ENCODE data around the gene GCH1. TPM values are rescaled to one million over a fixed set of nuclear protein-coding genes. Genes with fewer than 3 reads are reported as not detected.

Gene GCH1
- polyA plus RNA-seq, 3 donors, result 55.3 to 68.6 (median 63.3) TPM

DNA sequence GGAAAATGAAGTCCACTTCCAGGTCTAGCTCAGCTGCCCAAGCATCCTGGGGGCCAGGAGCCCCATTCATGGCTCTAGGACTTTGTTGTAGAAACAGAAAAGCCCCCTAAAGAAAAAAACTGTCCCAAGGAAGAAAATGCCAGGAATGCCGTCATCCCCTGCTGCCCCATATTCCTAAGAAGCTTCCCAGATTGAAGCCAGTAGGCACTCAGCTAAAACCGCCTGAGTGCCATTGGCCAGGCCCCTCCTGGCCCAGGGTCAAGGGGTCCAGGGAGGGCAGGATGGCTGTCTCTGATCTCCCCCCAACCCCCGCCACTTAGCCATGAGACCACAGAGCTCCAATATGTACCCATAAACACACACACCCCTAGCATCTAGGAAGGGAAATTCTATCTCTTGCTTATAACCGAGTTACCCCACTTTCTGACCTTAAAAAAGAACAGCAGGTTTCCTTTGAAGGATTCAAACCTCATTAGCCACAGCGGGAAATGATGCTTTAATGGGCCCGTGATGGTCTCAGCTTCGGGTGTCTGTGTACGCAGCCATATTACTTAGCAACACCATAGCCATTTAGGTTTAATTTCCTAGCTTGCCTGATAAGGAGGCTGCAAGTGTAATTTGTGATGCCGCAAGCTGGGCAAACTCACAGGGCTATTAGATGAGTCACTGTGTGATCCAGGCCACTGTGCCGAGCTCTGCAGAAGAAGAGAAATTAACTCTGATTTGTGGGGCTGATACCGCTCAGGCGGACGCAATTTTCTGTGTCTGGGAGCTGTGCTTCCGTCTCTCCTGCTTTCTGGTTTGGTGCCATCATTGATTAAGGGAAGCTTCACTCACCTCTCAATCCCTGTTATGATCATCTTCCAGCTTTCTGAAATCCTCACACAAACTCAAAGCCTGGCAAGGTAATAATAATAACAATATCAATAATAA, 84.2 kb downstream of the GCH1 start:
- no peak overlapping the region for H3K27ac ChIP-seq (ENCODE audit: low read depth in 1 of 2, low read length in 2 of 2)
- no peaks in the 10 kb centered on the region for H3K36me3 Mint-ChIP-seq
- TF ChIP-seq, protein P1, sequence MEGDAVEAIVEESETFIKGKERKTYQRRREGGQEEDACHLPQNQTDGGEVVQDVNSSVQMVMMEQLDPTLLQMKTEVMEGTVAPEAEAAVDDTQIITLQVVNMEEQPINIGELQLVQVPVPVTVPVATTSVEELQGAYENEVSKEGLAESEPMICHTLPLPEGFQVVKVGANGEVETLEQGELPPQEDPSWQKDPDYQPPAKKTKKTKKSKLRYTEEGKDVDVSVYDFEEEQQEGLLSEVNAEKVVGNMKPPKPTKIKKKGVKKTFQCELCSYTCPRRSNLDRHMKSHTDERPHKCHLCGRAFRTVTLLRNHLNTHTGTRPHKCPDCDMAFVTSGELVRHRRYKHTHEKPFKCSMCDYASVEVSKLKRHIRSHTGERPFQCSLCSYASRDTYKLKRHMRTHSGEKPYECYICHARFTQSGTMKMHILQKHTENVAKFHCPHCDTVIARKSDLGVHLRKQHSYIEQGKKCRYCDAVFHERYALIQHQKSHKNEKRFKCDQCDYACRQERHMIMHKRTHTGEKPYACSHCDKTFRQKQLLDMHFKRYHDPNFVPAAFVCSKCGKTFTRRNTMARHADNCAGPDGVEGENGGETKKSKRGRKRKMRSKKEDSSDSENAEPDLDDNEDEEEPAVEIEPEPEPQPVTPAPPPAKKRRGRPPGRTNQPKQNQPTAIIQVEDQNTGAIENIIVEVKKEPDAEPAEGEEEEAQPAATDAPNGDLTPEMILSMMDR (IDR thresholded peaks at IDR 0.05), result no peak
- no peaks in the 10 kb centered on the region for H3K27me3 ChIP-seq (ENCODE audit: control insufficient read depth in 2 of 2, insufficient read depth in 2 of 2, low read length in 2 of 2)
- no peaks in the 10 kb centered on the region for H3K79me2 ChIP-seq (ENCODE audit: insufficient read depth, low read length)
- peak overlapping the region in 1 of 7 donors; percentile 49 for H3K27ac Mint-ChIP-seq
- peaks cover 0 to 1% of the 10 kb centered on the region in 2 donors for H3K4me1 ChIP-seq (ENCODE audit: control insufficient read depth in 1 of 2, insufficient read depth in 2 of 2, low read length in 2 of 2)
- H3K4me2 ChIP-seq (replicated peaks; ENCODE audit: extremely low read depth, low read length, poor library complexity, severe bottlenecking), result no peak overlapping the region
- 76% methylated on average over 7 of the region's 14 CpGs for WGBS (ENCODE audit: insufficient coverage)
- peaks cover 0 to 11% (median 3%) of the 10 kb centered on the region in 7 donors for H3K9me3 Mint-ChIP-seq
- no peak overlapping the region for H2AFZ ChIP-seq (ENCODE audit: insufficient read depth, low read depth, low read length, poor library complexity, severe bottlenecking)
- peaks cover 0 to 2% (median 2%) of the 10 kb centered on the region in 3 donors for H3K27me3 Mint-ChIP-seq (ENCODE audit: low read depth in 3 of 3)
- intact Hi-C loops (cut with micrococcal nuclease), result no loop called here
- H3K4me3 Mint-ChIP-seq, result no peak overlapping the region
- peaks cover 0 to 8% of the 10 kb centered on the region in 2 donors for H3K9me3 ChIP-seq (replicated peaks in 1 of 2; ENCODE audit: control insufficient read depth in 1 of 2, insufficient read depth in 1 of 2, low read length in 2 of 2)
- no peaks in the 10 kb centered on the region for H3K36me3 ChIP-seq (replicated peaks in 1 of 2; ENCODE audit: control insufficient read depth in 1 of 2, insufficient read depth in 2 of 2, low read length in 2 of 2)
- H3K4me3 ChIP-seq (replicated peaks in 1 of 3; ENCODE audit: low read depth in 2 of 3, low read length in 3 of 3), result no peak overlapping the region
- H3K9ac ChIP-seq (ENCODE audit: insufficient read depth, low read length, poor library complexity, severe bottlenecking), result no peak overlapping the region
- peaks cover 5% of the 10 kb centered on the region for H3K4me1 Mint-ChIP-seq
- no peak for DNase-seq
- no peaks in the 10 kb centered on the region for H4K20me1 ChIP-seq (ENCODE audit: insufficient read depth, low read length)

DNA sequence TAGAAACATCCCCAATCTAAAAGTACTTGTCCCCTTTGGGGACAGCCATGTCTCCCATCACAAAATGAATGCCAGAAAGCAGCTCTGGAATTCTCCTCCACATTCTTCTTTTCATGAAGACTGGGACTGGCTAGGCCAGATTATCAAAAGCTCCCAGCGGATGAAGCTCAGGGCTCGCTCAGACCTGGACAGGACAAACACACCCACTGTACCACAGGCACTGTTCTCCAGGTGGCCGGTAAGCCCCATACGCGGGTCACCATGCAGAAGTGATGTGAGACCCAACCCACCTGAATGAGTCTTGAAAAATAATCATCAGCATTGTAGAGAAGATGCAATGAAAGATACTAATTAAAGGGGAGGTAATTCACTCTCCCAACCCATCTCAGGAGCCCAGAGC, 85.1 kb downstream of the GCH1 start:
- Histone ChIP-seq H3K9me3 (replicated peaks in 1 of 2; ENCODE audit: control insufficient read depth in 1 of 2, insufficient read depth in 1 of 2, low read length in 2 of 2) (no peaks in the 10 kb centered on the region), H3K27ac (ENCODE audit: low read depth in 1 of 2, low read length in 2 of 2) (no peak overlapping the region), H3K79me2 (ENCODE audit: insufficient read depth, low read length) (no peaks in the 10 kb centered on the region), H2AFZ (ENCODE audit: insufficient read depth, low read depth, low read length, poor library complexity, severe bottlenecking) (no peak overlapping the region), H4K20me1 (ENCODE audit: insufficient read depth, low read length) (no peaks in the 10 kb centered on the region), H3K36me3 (replicated peaks in 1 of 2; ENCODE audit: control insufficient read depth in 1 of 2, insufficient read depth in 2 of 2, low read length in 2 of 2) (no peaks in the 10 kb centered on the region), H3K4me3 (replicated peaks in 1 of 3; ENCODE audit: low read depth in 2 of 3, low read length in 3 of 3) (no peak overlapping the region), H3K4me1 (ENCODE audit: control insufficient read depth in 1 of 2, insufficient read depth in 2 of 2, low read length in 2 of 2) (peaks cover 0 to 3% of the 10 kb centered on the region in 2 donors), H3K4me2 (replicated peaks; ENCODE audit: extremely low read depth, low read length, poor library complexity, severe bottlenecking) (no peak overlapping the region), H3K27me3 (ENCODE audit: control insufficient read depth in 2 of 2, insufficient read depth in 2 of 2, low read length in 2 of 2) (no peaks in the 10 kb centered on the region), H3K9ac (ENCODE audit: insufficient read depth, low read length, poor library complexity, severe bottlenecking) (no peak overlapping the region)
- intact Hi-C loops (cut with micrococcal nuclease), result no loop called here
- no peak for DNase-seq
- Mint-ChIP-seq H3K36me3 (no peaks in the 10 kb centered on the region), H3K27ac (no peak overlapping the region), H3K4me3 (no peak overlapping the region), H3K9me3 (peaks cover 0 to 2% (median 0%) of the 10 kb centered on the region in 7 donors), H3K27me3 (ENCODE audit: low read depth in 3 of 3) (peaks cover 0 to 2% (median 2%) of the 10 kb centered on the region in 3 donors), H3K4me1 (peaks cover 7% of the 10 kb centered on the region)
- TF ChIP-seq, protein P1 (IDR thresholded peaks at IDR 0.05), result no peak
- WGBS (ENCODE audit: insufficient coverage), result 86% methylated on average over 1 of the region's 5 CpGs
